ENCODE data around the gene SPNS3. TPM values are rescaled to one million over a fixed set of nuclear protein-coding genes. Genes with fewer than 3 reads are reported as not detected.

SPNS3 gene
- total and polyA plus RNA-seq, 9 of the 15 experiments (the other 6 are each of a cell fraction or from before 2014, with no cell fraction given) = not detected

DNA sequence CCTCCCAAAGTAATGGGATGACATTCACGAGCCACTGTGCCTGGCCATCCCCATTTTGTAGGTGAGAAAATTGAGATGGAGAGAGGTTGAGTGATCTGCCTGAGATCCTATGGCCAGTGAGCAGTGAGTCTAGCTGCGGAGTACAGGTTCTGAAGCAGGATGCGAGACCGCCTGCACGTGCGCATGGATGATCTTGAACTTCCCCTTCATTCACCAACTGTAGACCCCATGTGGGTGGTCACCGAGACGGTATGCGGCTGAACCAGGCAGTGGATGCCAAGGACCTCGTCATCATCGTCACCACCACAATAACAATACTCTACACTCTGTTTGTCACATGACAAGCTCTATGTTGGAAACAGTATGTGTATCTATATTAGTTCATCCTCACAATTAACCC is 6.2 kb upstream of the SPNS3 start:
- TF ChIP-seq, protein P1, sequence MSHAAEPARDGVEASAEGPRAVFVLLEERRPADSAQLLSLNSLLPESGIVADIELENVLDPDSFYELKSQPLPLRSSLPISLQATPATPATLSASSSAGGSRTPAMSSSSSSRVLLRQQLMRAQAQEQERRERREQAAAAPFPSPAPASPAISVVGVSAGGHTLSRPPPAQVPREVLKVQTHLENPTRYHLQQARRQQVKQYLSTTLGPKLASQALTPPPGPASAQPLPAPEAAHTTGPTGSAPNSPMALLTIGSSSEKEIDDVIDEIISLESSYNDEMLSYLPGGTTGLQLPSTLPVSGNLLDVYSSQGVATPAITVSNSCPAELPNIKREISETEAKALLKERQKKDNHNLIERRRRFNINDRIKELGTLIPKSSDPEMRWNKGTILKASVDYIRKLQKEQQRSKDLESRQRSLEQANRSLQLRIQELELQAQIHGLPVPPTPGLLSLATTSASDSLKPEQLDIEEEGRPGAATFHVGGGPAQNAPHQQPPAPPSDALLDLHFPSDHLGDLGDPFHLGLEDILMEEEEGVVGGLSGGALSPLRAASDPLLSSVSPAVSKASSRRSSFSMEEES (CRISPR knock-in tag; IDR thresholded peaks at IDR 0.05) = peak; percentile 25
- no peak for TF ChIP-seq CC2D1A (IDR thresholded peaks at IDR 0.05)
- no peak for TF ChIP-seq TEAD2 (tag; IDR thresholded peaks at IDR 0.05)
- TF ChIP-seq NFIC (IDR thresholded peaks at IDR 0.05) = no peak
- H3K27ac ChIP-seq (ENCODE audit: extremely low read depth, low read depth, low read length) = no peak overlapping the region
- in situ Hi-C loops (cut with MboI) (no loop called here), intact Hi-C loops (cut with micrococcal nuclease) (no loop called here)
- FAIRE-seq (no peak), ATAC-seq (no peak), DNase-seq (ENCODE audit: extremely low read depth in 1 of 4, low spot score in 3 of 4) (no peak)
- ChIA-PET POLR2A (no interaction called here), CTCF (ENCODE audit: low intra/inter-chr PET ratio) (interaction anchor here (0.6 kb wide), 1 partner anchor 9 kb away, joined by 5 read pairs; no protein-coding TSS in a partner anchor)
- H3K79me2 ChIP-seq (ENCODE audit: control insufficient read depth, insufficient read depth, low read length) = no peaks in the 10 kb centered on the region
- H3K4me3 ChIP-seq = no peak overlapping the region
- H3K4me2 ChIP-seq (ENCODE audit: insufficient read depth, low read length) = no peak overlapping the region
- H2AFZ ChIP-seq (ENCODE audit: low read depth, low read length) = no peak overlapping the region
- WGBS (ENCODE audit: insufficient coverage, low coverage, missing lambda C conversion rate) = 46% methylated on average over 11 of the region's 11 CpGs
- H3K27me3 ChIP-seq (ENCODE audit: control insufficient read depth in 2 of 2, insufficient read depth in 2 of 2, low read length in 2 of 2) = peaks cover 3 to 12% of the 10 kb centered on the region in 2 experiments; a peak in 3 of 5 replicates
- no peaks in the 10 kb centered on the region for H3K4me1 ChIP-seq (replicated peaks in 1 of 2; ENCODE audit: control insufficient read depth in 2 of 2, insufficient read depth in 2 of 2, low read length in 2 of 2)
- no peak overlapping the region for H3K9ac ChIP-seq (ENCODE audit: insufficient read depth in 1 of 2, low read depth in 2 of 2, low read length in 2 of 2)
- no peaks in the 10 kb centered on the region for H3K36me3 ChIP-seq (ENCODE audit: control insufficient read depth, insufficient read depth, low read length)
- H3K9me1 ChIP-seq (ENCODE audit: control insufficient read depth, insufficient read depth, low read length) = no peaks in the 10 kb centered on the region
- BruUV-seq (replicated peaks) = no TSS peak
- no peaks in the 10 kb centered on the region for H4K20me1 ChIP-seq (replicated peaks; ENCODE audit: control insufficient read depth, insufficient read depth, low read length)
- H3K9me3 ChIP-seq (replicated peaks; ENCODE audit: control insufficient read depth, insufficient read depth, low read depth, low read length) = no peaks in the 10 kb centered on the region

- H4K20me1 ChIP-seq (replicated peaks; ENCODE audit: control insufficient read depth, insufficient read depth, low read length) = peaks cover 4% of the 10 kb centered on the region; the same call in 1 of the 2 replicates
- WGBS (ENCODE audit: insufficient coverage, low coverage, missing lambda C conversion rate) = 7% methylated on average over 2 of the region's 4 CpGs
- DNase-seq (ENCODE audit: extremely low read depth in 1 of 4, low spot score in 3 of 4) (peak in 1 of 4 experiments; percentile 2), FAIRE-seq (no peak), ATAC-seq (no peak)
- H3K9me3 ChIP-seq (replicated peaks; ENCODE audit: control insufficient read depth, insufficient read depth, low read depth, low read length) = no peaks in the 10 kb centered on the region
- no peak overlapping the region for H2AFZ ChIP-seq (ENCODE audit: low read depth, low read length)
- H3K4me1 ChIP-seq (replicated peaks in 1 of 2; ENCODE audit: control insufficient read depth in 2 of 2, insufficient read depth in 2 of 2, low read length in 2 of 2) = peaks cover 0 to 9% of the 10 kb centered on the region in 2 experiments; a peak in 3 of 5 replicates
- H3K36me3 ChIP-seq (ENCODE audit: control insufficient read depth, insufficient read depth, low read length) = no peaks in the 10 kb centered on the region
- peaks cover 15 to 51% of the 10 kb centered on the region in 2 experiments; a peak in 4 of 5 replicates for H3K27me3 ChIP-seq (ENCODE audit: control insufficient read depth in 2 of 2, insufficient read depth in 2 of 2, low read length in 2 of 2)
- CTCF ChIA-PET (ENCODE audit: low intra/inter-chr PET ratio) = interaction anchor here (0.6 kb wide), 1 partner anchor 9 kb away, joined by 5 read pairs; no protein-coding TSS in a partner anchor
- no peaks in the 10 kb centered on the region for H3K9me1 ChIP-seq (ENCODE audit: control insufficient read depth, insufficient read depth, low read length)
- H3K79me2 ChIP-seq (ENCODE audit: control insufficient read depth, insufficient read depth, low read length) = no peaks in the 10 kb centered on the region
- no TSS peak for BruUV-seq (replicated peaks)
- intact Hi-C loops (cut with micrococcal nuclease) (no loop called here), in situ Hi-C loops (cut with MboI) (no loop called here)
- no peak overlapping the region for H3K9ac ChIP-seq (ENCODE audit: insufficient read depth in 1 of 2, low read depth in 2 of 2, low read length in 2 of 2)
- TF ChIP-seq, protein P2, sequence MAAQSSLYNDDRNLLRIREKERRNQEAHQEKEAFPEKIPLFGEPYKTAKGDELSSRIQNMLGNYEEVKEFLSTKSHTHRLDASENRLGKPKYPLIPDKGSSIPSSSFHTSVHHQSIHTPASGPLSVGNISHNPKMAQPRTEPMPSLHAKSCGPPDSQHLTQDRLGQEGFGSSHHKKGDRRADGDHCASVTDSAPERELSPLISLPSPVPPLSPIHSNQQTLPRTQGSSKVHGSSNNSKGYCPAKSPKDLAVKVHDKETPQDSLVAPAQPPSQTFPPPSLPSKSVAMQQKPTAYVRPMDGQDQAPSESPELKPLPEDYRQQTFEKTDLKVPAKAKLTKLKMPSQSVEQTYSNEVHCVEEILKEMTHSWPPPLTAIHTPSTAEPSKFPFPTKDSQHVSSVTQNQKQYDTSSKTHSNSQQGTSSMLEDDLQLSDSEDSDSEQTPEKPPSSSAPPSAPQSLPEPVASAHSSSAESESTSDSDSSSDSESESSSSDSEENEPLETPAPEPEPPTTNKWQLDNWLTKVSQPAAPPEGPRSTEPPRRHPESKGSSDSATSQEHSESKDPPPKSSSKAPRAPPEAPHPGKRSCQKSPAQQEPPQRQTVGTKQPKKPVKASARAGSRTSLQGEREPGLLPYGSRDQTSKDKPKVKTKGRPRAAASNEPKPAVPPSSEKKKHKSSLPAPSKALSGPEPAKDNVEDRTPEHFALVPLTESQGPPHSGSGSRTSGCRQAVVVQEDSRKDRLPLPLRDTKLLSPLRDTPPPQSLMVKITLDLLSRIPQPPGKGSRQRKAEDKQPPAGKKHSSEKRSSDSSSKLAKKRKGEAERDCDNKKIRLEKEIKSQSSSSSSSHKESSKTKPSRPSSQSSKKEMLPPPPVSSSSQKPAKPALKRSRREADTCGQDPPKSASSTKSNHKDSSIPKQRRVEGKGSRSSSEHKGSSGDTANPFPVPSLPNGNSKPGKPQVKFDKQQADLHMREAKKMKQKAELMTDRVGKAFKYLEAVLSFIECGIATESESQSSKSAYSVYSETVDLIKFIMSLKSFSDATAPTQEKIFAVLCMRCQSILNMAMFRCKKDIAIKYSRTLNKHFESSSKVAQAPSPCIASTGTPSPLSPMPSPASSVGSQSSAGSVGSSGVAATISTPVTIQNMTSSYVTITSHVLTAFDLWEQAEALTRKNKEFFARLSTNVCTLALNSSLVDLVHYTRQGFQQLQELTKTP (IDR thresholded peaks at IDR 0.05; ENCODE audit: low read depth in 1 of 2, partially characterized antibody in 2 of 2) = no peak
- TF ChIP-seq, protein P3, sequence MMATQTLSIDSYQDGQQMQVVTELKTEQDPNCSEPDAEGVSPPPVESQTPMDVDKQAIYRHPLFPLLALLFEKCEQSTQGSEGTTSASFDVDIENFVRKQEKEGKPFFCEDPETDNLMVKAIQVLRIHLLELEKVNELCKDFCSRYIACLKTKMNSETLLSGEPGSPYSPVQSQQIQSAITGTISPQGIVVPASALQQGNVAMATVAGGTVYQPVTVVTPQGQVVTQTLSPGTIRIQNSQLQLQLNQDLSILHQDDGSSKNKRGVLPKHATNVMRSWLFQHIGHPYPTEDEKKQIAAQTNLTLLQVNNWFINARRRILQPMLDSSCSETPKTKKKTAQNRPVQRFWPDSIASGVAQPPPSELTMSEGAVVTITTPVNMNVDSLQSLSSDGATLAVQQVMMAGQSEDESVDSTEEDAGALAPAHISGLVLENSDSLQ (IDR thresholded peaks at IDR 0.05) = peak; percentile 87
- TF ChIP-seq MEIS2 (IDR thresholded peaks at IDR 0.05; ENCODE audit: partially characterized antibody) = peak; percentile 3
- TF ChIP-seq NR2C1 (IDR thresholded peaks at IDR 0.05) = no peak
- no peak for TF ChIP-seq NR2C1 (tag; IDR thresholded peaks at IDR 0.05)
- 0 out of 2 replicates have a peak, but pooled peaks have one; percentile 20 for TF ChIP-seq NFE2 (IDR thresholded peaks at IDR 0.05; ENCODE audit: low read depth)
- no peak overlapping the region for H3K27ac ChIP-seq (ENCODE audit: extremely low read depth, low read depth, low read length)
- POLR2A ChIA-PET = interaction anchor here (0.6 to 1.4 kb wide), 5 partner anchors 10 to 194 kb away, joined by 3 to 4 read pairs (median 3); no protein-coding TSS in a partner anchor
- no peak overlapping the region for H3K4me3 ChIP-seq
- no peak overlapping the region for H3K4me2 ChIP-seq (ENCODE audit: insufficient read depth, low read length)
Observed at GRCh38 chr17:4436381-4436780, 2.6 kb downstream of the SPNS3 start.

Measured in K562 (cell line).